Right lobe of liver (tissue), 4 donors: ENCODE measurements around the gene TNRC18.
A peak's percentile ranks its signal among the peaks of the same experiment; 100 is the strongest.

ENCODE experiments used
- CTCF ChIP-seq, 4 donors: fragments of 200-600 bp in 3 of 4; fragments of 450-650 bp in 1 of 4; IDR thresholded peaks; one replicate each; pipeline versions ENCODE4 v1.5.1 to v1.8.0; 2016 to 2022; ENCODE audit warnings: antibody characterized with exemption in 4 of 4, mild to moderate bottlenecking in 2 of 4
- POLR2A ChIP-seq: fragments of 450-650 bp; IDR thresholded peaks from one replicate; pipeline ENCODE4 v1.6.1; 2017; ENCODE audit warnings: antibody characterized with exemption, mild to moderate bottlenecking
- donor health status: DM: no; HTN: no; CAD: no.
- donor health status: DM: no; HTN: no; CAD: no.
- donor health status: DM: no; HTN: yes; CAD: no.

GRCh38 chr7:5396542-5396941 is 27.1 kb downstream of the TNRC18 start:
- TF ChIP-seq CTCF (IDR thresholded peaks at IDR 0.05) (peak; percentile 12 to 45 (median 32)), POLR2A (no peak)
